Embryonic facial prominence (tissue), 1 donor: ENCODE measurements around the gene TCF7L1.
"Not testable (repeated sequence)": the region's sequence is repeated elsewhere in the genome, so short reads cannot be mapped to it uniquely, and the experiment has no call there.

Experiments used
- DNase-seq: peaks from one replicate; pipeline ENCODE4 v3.0.0-alpha.2; 2016; ENCODE audit errors: extremely low spot score

The TCF7L1 gene

DNA sequence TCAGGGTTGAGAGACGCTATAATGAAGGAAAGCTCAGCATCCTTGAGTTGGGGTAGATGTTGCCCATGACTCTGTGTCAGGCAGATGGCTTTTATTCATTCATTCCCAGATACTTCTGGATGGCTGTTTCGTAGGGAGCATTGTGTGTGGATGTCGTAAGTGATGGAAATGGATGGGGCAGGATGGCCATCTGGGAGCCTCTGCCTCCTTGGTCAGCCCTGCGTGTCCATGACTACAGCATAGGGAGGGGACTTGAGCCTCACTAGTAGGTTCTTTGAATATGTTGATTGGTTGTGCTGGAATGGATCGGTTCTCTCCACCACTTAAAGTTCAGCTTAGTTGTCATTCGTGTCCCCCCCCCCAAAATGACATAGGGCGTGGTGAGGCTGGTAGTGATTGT is 149.7 kb downstream of the TCF7L1 start:
- DNase-seq, result no peak

DNA sequence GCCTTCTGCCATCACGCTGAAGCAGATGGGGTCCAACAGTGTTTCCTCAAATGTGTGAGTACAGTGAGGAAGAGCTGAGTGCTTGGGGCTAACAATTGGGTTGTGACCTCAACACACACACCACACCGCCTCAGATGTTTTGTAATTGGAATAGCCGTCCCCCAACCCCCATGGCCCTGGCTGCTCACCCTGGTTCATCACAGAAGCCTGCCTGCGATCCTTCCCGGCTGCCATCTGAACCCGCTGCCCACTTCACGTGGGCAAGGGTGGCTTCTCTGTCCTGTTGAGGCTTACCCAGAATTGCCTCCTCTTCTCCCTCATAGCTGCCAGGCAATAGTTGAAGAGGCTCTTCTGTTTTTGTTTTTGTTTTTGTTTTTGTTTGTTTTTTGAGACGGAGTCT is 150.4 kb downstream of the TCF7L1 start:
- DNase-seq, result no peak

DNA sequence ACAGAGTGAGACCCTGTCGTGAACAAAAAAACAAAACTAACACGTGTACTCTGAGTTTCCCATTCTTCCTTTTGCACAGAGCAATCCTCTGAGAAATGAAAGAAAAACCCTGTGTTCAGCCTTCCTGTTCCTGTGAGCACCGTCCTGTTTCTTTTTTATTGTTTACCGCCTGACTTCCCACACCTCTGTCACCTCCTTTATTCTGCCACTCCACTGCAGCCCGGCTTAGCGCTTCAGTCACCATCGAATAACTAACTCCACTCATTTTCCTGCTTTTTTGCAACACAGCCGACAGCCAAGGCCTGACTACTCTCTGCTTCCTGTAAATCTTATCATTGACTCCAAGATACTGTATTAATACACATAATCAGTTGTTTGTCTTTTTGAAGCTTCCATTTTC is 153.7 kb downstream of the TCF7L1 start:
- DNase-seq, result no peak

DNA sequence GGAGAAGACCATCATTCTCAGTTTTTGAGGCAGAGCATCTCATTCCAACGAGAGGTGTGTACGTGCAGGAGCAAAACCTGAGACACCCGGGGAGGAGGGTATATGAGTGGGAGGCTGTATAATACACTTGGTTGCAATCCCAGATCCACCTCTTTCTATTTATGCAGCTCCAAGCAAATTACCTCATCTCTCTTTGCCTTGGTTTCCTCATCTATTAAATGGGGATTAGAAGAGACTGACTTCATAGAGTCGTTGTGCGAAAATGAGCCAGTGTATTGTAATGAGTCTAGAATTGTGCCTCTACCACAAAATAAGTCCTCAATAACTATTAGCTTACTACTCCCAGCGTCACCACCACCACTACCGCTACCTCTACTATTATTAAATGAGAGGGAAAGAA is 154.5 kb downstream of the TCF7L1 start:
- DNase-seq, result no peak

DNA sequence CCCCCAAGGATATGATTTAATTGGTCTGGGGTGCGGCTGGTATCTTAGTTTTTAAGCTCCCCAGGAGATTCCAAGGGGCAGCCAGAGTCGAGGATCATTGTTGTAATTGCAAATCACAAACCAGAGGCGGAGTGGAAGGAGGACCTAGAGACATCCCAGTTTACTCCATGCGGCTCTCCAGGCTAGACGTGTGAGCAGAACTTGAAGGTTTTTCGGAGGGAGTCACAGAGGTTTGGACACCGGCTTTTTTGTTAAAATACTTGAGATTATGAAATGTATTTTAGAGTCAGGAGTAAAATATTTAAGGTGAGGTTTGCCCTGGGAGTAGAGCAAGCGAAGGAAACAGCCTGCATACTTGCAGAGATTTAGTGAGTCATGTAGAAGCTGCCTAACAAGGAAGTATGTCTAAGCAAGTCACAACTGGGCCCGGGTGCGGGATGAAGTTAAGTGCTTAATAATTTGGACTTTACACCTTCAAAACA is 155.1 kb downstream of the TCF7L1 start:
- no peak for DNase-seq

DNA sequence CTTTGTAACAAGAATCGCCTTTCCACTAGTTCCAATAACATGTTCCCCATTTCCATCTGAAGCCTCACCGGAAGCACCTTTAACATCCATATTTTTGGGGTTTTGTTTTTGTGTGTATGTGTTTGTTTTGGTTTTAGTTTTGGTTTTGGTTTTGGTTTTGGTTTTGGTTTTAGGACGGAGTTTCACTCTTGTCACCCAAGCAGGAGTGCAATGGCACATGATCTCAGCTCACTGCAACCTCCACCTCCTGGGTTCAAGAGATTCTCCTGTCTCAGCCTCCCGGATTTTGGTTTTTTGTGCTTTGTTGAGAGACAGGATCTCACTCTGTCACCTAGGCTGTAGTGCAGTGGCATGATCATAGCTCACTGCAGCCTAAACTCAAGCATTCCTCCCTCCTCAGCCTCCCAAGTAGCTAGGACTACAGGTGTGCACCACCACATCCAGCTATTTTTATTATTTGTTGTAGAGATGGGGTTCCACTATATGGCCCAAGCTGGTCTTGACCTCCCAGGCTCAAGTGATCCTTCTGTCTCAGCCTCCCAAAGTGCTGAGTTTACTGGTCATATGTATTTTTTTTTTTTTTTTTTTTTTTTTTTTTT is 158.3 kb downstream of the TCF7L1 start:
- DNase-seq, result no peak

DNA sequence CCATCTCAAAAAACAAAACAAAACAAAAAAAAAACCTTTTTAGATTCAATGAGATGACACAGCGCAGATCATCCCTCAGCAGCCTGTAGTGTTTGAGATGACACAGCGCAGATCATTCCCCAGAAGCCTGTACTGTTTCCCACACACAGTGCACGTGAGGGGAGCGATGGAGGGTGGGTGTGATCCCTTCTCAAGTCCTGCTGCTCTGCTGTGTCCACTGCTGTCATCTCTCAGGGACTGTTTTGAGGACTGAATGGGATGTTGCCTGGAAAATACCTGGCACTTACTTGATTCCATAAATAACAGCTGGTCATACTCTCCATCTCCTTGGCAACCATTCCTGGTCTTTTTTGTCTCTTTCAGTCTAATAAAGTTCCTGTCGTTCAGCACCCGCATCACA is 168.9 kb downstream of the TCF7L1 start:
- no peak for DNase-seq

DNA sequence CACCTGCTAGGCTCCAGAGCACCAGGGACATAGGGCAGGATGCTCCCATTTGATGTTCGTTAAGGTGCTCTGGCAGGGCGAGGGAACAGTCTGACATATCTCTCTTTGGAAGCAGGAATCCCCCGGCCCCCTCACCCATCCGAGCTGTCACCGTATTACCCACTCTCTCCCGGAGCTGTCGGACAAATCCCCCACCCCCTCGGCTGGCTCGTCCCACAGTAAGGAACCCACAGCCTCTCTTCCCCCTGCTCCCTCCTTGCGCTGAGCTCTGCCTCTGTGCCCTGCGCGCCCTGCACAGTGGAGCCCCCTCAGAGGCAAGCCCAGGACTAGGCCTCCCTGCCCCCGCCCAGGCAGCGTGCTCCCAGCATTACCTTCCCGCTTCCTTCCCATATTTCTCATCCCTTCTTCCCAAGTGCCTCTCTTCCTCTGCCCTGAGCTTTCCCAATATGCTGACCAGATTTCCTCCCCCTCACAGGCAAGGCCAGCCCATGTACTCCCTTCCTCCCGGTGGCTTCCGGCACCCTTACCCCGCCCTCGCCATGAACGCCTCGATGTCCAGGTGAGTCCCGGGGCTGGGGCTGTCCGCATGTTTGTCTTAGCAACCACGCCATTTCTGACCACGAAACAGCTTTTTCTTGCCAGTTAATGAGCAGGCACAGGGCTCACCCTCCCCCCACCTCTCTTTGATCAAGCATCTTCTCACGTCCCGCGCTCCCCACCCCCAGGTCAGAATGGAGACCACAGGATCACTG is 170.8 kb downstream of the TCF7L1 start:
- DNase-seq, result no peak

DNA sequence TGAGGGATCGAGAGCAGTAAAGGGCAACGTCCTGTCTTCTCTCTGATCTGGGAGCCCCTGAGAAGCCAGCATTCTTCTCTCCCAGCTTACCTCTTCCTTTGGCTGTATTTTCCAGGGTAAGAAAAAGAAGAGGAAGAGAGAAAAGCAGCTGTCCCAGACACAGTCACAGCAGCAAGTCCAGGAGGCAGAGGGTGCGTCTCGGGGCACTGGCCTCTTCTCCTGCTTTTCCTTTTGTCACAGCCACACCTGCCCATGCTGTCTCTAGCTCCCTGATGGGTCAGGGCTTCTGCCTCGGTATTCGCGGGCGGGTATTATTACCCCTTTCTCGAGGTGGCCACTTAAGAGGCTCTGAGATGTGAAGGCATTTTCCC is 174.3 kb downstream of the TCF7L1 start:
- no peak for DNase-seq

DNA sequence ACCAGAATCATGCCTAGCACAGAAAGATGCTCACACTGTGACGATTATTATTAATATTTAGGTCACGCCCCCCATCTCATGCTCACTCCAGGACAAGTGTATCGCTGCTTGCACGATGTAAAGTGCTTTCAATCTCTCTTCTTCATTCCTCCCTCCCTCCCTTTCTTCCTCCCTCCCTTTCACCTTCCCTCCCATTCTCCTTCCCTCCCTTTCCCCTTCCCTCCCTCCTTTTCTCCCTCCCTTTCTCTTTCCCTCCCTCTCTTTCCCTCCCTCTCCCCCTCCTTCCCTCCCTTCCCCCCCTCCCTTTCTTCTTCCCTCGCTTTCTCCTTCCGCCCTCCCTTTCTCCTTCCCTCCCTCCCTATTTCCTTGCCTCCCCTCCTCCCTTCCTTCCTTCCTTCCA is 175.0 kb downstream of the TCF7L1 start:
- DNase-seq, result no peak

DNA sequence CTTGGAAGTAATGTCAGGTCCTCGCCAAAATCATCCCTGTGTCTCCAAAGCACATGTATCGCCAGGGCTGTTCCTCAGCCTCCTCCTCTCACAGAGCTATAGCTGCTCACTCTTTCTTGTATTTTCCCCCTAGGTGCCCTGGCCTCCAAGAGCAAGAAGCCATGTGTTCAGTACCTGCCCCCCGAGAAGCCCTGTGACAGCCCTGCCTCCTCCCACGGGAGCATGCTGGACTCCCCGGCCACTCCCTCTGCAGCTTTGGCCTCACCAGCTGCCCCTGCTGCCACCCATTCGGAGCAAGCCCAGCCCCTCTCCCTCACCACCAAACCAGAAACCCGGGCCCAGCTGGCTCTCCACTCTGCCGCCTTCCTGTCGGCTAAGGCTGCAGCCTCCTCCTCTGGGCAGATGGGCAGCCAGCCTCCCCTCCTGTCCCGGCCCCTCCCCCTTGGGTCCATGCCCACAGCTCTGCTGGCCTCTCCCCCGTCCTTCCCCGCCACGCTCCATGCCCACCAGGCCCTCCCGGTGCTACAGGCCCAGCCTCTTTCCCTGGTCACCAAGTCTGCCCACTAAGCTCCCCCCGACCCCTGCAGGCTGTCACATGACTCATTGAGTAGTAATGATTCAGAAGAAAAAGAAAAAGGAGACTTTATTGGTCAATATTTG is 175.8 kb downstream of the TCF7L1 start:
- no peak for DNase-seq

DNA sequence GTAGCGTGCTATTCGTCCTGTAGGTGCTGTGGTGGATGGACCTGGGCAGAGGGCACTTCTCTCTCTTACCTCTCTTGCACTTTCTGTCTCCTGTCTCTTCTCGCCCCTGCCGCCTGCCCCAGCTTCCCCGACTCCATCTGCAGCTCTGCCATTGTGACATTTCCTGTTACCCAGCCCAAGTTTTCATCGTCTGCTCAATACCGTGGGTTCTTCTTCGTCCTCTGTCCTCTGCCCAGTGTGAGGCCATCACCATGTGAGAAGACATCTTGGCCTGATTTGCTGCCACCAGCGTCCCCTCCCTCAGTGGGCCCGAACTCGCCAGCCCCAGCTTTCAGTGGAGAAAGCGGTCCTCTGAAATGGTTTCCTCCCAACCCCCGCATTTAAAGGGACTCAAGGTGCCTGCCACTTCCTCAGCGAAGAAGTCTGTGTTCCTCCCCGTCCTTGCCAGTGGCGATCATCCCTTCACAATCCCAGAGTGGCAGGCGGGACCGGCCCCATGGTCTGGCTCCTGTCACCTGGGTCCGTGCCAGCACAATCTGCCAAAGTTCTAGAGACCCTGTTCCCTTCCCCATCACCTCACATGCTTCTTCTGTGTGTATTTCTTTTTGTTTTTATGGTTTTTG is 176.6 kb downstream of the TCF7L1 start:
- DNase-seq, result no peak

DNA sequence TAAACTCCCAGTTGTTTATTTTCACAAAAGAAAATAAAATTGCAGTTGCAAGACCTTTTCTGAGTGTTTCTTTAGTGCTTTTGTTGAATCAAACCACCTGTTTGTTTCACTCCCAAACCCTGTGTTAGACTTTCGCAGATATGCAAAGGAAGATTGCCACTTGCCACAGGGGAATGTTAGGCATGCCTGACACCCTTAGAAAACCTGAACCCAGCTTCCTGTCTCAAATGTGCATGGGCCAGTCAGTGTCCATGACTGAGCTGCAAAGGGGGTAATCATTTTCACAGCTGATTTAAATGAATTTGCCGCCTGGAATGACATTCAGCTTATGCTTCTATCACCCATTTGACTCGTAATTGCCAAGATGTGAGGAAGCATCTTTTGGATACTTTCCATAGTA is 177.1 kb downstream of the TCF7L1 start:
- no peak for DNase-seq

DNA sequence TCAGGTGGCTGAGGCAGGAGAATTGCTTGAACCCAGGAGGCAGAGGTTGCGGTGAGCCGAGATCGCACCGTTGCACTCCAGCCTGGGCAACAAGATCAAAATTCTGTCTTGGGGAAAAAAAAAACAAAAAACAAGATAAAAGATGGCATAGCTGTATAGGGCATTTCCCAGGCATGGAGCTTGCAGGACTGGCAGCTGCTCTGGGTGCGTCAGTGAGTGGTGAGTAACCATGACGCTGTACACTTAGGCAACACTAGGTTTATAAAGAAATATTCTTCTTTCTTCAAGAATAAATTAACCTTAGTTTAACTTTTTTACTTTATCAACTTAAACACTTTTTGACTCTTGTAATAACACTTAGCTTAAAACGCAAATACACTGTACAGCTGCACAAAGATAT is 179.2 kb downstream of the TCF7L1 start:
- DNase-seq, result no peak

DNA sequence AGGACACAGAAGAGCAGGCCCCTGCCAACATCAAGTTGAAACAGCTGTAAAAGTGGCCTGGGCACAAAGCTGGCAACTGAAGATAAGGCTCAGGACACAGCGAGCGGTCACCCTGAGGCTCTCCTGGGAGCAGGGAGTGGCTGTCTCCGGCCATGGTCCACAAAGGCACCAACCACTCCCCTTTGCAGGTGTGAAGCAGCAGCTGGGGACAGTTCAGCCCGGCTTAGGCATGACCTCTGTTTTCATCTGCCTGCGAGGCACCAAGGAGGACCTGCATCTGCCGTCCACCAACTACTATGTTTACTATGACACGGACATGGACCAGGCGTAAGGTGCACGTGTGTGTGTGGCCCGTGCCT is 181.7 kb downstream of the TCF7L1 start:
- no peak for DNase-seq

DNA sequence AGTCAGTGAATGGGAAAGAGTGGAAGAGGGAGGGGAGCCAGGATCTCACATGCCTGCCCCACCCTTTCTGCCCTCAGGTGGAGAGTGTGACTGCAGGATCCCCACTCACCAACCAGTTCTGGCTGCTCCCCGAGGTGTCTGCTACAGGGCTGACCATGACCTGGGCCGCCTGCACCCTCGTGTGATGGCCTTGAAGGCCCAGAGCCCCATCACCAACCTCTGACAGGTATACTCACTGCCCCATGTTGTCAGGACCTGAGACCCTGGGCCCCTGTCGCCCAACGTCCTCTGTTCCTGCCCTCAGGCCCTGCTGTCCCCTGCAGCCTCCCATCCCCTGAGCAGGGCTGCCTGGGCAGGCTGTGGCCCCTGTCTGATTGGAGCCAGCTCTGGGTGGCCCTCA is 182.7 kb downstream of the TCF7L1 start:
- not testable (repeated sequence) for DNase-seq

DNA sequence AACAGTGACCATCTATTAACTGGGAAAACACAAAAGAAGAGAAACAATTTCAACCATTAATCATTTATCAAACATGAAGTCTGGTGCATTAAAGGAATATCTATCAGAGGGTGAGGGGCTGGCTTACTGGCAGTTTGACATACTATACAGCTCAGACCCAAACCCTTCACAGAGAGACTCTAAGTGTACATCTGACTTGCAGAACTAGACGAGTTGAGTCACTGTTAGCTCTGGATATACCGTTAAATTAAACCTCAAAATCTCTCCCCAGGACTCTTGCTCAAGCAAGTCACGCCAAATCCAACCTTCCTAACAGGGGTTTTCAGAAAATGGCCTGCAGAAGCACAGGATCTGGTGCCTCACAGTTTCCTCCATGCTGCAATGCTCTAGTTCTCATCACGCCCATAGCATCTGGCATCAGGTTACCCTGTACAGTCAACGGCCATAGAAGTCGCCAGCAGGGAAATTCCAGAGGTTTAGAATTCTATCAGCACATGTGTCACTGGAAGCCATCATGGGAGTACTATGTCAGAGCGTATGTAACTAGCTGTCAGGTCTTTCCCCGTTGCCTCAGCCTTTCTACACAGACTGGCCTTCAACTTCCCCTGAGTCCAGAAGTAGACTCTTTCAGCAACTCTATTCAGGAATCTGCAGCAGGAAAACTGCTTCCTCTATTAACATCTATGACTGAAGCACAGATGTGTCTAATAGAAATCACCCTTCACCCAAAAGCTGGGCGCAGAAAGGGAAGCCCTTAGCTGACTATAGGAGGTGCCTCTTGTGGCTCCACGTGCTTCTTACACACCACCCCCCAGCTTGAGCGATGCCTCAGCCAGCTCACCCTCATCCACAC is 185.3 kb downstream of the TCF7L1 start:
- no peak for DNase-seq

DNA sequence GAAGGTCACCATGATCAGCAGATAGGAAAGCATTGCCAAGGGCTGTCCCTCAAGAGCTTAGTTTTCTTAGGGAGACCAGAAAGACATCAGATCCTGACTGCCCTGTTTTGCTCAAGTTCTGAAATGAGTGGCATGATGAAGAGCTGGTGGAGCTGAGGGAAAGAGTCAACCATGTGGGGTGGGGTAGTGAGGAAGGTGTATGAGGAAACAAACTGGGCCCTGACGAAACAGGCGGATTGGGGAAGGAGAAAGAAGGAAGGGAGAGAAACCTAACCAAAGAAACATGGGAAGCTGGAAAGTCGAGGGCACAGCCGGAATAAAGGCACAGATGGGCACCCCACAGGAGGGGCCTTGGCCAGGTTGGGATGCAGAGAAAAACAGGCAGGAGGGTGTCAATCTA is 186.6 kb downstream of the TCF7L1 start:
- DNase-seq, result no peak

DNA sequence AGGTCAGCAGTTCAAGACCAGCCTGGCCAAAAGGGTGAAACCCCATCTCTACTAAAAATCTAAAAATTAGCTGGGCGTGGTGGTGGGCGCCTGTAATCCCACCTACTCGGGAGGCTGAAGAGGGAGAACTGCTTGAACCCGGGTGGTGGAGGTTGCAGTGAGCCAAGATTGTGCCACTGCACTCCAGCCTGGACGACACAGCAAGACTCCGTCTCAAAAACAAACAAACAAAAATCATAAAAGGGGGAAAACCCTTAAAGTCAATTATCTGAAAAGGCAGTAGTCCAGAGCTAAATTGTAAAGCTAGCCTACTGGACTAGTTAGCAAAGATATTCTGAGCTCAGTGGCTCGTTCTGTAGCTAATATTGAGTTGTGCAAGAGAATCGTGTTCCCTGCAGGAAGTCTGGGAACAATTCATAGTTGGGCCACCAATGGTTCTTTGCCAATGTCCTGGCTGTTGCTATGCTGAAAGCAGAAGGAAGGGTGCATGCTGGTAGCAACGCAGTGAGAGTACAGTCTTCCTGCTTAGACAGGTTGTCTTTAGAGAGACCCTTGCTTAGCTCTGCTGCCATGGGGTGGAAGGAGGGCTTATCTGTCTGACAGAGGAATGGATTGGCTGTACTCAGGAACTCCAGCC is 190.3 kb downstream of the TCF7L1 start:
- DNase-seq, result no peak

DNA sequence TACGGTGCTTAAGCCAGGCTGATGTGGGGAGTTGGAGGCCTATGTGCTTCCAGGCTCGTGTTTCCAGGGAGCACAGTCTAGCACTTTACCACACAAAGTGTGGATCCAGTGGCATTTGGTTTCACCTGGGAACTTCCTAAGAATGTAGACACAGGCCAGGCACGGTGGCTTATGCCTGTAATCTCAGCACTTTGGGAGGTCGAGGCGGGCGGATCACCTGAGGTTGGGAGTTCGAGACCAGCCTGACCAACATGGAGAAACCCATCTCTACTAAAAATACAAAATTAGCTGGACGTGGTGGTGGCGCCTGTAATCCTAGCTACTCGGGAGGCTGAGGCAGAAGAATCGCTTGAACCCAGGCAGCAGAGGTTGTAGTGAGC is 190.8 kb downstream of the TCF7L1 start:
- DNase-seq, result not testable (repeated sequence)
